Thyroid gland (tissue), 4 donors: ENCODE measurements around the gene EPHB3.

Experiments
- POLR2A ChIP-seq, 2 donors: fragments of 450-650 bp; IDR thresholded peaks; one replicate each; pipeline ENCODE4 v1.6.1; 2017; ENCODE audit warnings: antibody characterized with exemption in 2 of 2, mild to moderate bottlenecking in 2 of 2, moderate library complexity in 1 of 2
- TF ChIP-seq, protein P1 (sequence below), 6 experiments: fragments of 200-600 bp in 3 of 6; fragments of 450-650 bp in 3 of 6; sonication (generic) in 3 of 6; IDR thresholded peaks; one replicate each; pipeline ENCODE4 v1.5.1; 2016 to 2019; ENCODE audit warnings: antibody characterized with exemption in 6 of 6, mild to moderate bottlenecking in 2 of 6, inconsistent platforms in 1 of 6, moderate library complexity in 1 of 6

DNA sequence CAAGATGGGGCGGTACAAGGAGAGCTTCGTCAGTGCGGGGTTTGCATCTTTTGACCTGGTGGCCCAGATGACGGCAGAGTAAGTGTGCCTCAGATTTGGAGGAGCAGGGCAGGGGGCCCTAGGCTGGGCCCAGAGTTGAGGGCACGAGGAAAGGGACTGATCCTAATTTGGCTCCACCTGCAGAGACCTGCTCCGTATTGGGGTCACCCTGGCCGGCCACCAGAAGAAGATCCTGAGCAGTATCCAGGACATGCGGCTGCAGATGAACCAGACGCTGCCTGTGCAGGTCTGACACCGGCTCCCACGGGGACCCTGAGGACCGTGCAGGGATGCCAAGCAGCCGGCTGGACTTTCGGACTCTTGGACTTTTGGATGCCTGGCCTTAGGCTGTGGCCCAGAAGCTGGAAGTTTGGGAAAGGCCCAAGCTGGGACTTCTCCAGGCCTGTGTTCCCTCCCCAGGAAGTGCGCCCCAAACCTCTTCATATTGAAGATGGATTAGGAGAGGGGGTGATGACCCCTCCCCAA is 19.8 kb downstream of the EPHB3 start:
- TF ChIP-seq, protein P1, sequence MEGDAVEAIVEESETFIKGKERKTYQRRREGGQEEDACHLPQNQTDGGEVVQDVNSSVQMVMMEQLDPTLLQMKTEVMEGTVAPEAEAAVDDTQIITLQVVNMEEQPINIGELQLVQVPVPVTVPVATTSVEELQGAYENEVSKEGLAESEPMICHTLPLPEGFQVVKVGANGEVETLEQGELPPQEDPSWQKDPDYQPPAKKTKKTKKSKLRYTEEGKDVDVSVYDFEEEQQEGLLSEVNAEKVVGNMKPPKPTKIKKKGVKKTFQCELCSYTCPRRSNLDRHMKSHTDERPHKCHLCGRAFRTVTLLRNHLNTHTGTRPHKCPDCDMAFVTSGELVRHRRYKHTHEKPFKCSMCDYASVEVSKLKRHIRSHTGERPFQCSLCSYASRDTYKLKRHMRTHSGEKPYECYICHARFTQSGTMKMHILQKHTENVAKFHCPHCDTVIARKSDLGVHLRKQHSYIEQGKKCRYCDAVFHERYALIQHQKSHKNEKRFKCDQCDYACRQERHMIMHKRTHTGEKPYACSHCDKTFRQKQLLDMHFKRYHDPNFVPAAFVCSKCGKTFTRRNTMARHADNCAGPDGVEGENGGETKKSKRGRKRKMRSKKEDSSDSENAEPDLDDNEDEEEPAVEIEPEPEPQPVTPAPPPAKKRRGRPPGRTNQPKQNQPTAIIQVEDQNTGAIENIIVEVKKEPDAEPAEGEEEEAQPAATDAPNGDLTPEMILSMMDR (IDR thresholded peaks at IDR 0.05) = no peak
- TF ChIP-seq POLR2A (IDR thresholded peaks at IDR 0.05) = no peak
